K562 (cell line): ENCODE data around the gene LPA. TPM values are rescaled to one million over a fixed set of nuclear protein-coding genes. Genes with fewer than 3 reads are reported as not detected.
"Not testable (repeated sequence)": the region's sequence is repeated elsewhere in the genome, so short reads cannot be mapped to it uniquely, and the experiment has no call there.

Experiments used
- ATAC-seq: fragments of 200-7000 bp; cut with Tn5 transposase; 3 replicates; pipeline ENCODE4 v1.9.1; 2020; ENCODE audit warnings: moderate library complexity
- BruUV-seq: library from RNA; stranded (reverse); fragments of 400-500 nt; replicated peaks from 2 replicates; lab custom pipeline; 2021; lab: Mats Ljungman, UMichigan
- CTCF ChIA-PET: fragments of 300-600 bp; formaldehyde crosslinking; extraction: SDS; loops from one replicate; lab custom pipeline; 2021; ENCODE audit warnings: low intra/inter-chr PET ratio; lab: Yijun Ruan, JAX
- POLR2A ChIA-PET: fragments of 300-600, 350-650 bp; sonication (Branson Sonifier 250); formaldehyde crosslinking; extraction: SDS; loops from one replicate; lab custom pipeline; 2021; ENCODE audit warnings: antibody characterized with exemption, inconsistent platforms; lab: Yijun Ruan, JAX
- DNase-seq, 4 experiments: peaks; one replicate each; pipeline versions ENCODE4 v3.0.0 to v3.0.0-alpha.2; 2011 to 2018; ENCODE audit warnings: low spot score in 3 of 4, mixed read lengths in 3 of 4; ENCODE audit errors: extremely low read depth in 1 of 4
- FAIRE-seq: peaks from 2 replicates; lab custom pipeline; 2011; peaks lifted over from hg19 to GRCh38; lab: Jason Lieb, UNC
- H2AFZ ChIP-seq: 2 replicates; pipeline ENCODE4 v1.6.0; 2011; ENCODE audit warnings: low read depth, low read length, control low read depth, inconsistent platforms
- H3K27ac ChIP-seq: fragments of 200-600 bp; 3 replicates; pipeline ENCODE4 v1.8.0; 2011; ENCODE audit warnings: low read depth, mild to moderate bottlenecking, control low read depth, inconsistent platforms, low read length, moderate library complexity, mixed read lengths; ENCODE audit errors: extremely low read depth
- H3K27me3 ChIP-seq, 2 experiments: fragments of 300-600 bp in 1 of 2; 2 replicates in 1 of 2; 3 replicates in 1 of 2; pipeline versions ENCODE4 v1.6.0 to v1.8.0; 2011; ENCODE audit warnings: inconsistent platforms in 2 of 2, low read length in 2 of 2, mild to moderate bottlenecking in 1 of 2, mixed read lengths in 1 of 2, moderate library complexity in 1 of 2; ENCODE audit not compliant: control insufficient read depth in 2 of 2, insufficient read depth in 2 of 2
- H3K36me3 ChIP-seq: fragments of 300-600 bp; 3 replicates; pipeline ENCODE4 v1.8.0; 2011; ENCODE audit warnings: mild to moderate bottlenecking, low read length, inconsistent platforms; ENCODE audit not compliant: control insufficient read depth, insufficient read depth
- H3K4me1 ChIP-seq, 2 experiments: fragments of 200-600 bp in 1 of 2; replicated peaks in 1 of 2; 2 replicates in 1 of 2; 3 replicates in 1 of 2; pipeline versions ENCODE4 v1.5.1 to v1.8.0; 2011; ENCODE audit warnings: inconsistent platforms in 2 of 2, low read length in 2 of 2, mild to moderate bottlenecking in 1 of 2, mixed read lengths in 1 of 2, moderate library complexity in 1 of 2; ENCODE audit not compliant: control insufficient read depth in 2 of 2, insufficient read depth in 2 of 2
- H3K4me2 ChIP-seq: 2 replicates; pipeline ENCODE4 v1.6.1; 2011; ENCODE audit warnings: low read length, control low read depth, inconsistent platforms, mixed read lengths; ENCODE audit not compliant: insufficient read depth
- H3K4me3 ChIP-seq: fragments of 200-600 bp; sonication (generic), shearing (Covaris generic); 2 replicates; pipeline ENCODE4 v1.5.1; 2016; ENCODE audit warnings: control low read depth, inconsistent platforms
- H3K79me2 ChIP-seq: fragments of 200-600 bp; 3 replicates; pipeline ENCODE4 v1.8.0; 2011; ENCODE audit warnings: low read length, inconsistent platforms; ENCODE audit not compliant: control insufficient read depth, insufficient read depth
- H3K9ac ChIP-seq, 2 experiments: 2 replicates each; pipeline versions ENCODE4 v1.6.0 to v1.6.1; 2011; ENCODE audit warnings: low read depth in 2 of 2, low read length in 2 of 2, control low read depth in 1 of 2, inconsistent platforms in 1 of 2, mild to moderate bottlenecking in 1 of 2, mixed read lengths in 1 of 2; ENCODE audit not compliant: insufficient read depth in 1 of 2
- H3K9me1 ChIP-seq: one replicate; pipeline ENCODE4 v1.6.0; 2011; ENCODE audit warnings: inconsistent platforms, mild to moderate bottlenecking, low read length, moderate library complexity; ENCODE audit not compliant: control insufficient read depth, insufficient read depth
- H3K9me3 ChIP-seq: replicated peaks from 2 replicates; pipeline ENCODE4 v1.5.1; 2011; ENCODE audit warnings: low read depth, low read length, inconsistent platforms; ENCODE audit not compliant: control insufficient read depth, insufficient read depth
- H4K20me1 ChIP-seq: replicated peaks from 2 replicates; pipeline ENCODE4 v1.6.1; 2011; ENCODE audit warnings: low read length, inconsistent platforms, mixed read lengths; ENCODE audit not compliant: control insufficient read depth, insufficient read depth
- WGBS: fragments of 100-300 bp; shearing (Covaris generic); methylation state at CpG from one replicate; pipeline ENCODE4 v1.1.6; 2016; ENCODE audit warnings: low coverage, mixed read lengths; ENCODE audit not compliant: insufficient coverage; ENCODE audit errors: missing lambda C conversion rate; 5-methylcytosine and 5-hydroxymethylcytosine counted together
- in situ Hi-C: fragments of 300-500 bp; cut with MboI; formaldehyde crosslinking; loops from 4 replicates; pipeline ENCODE4 v1.15.0; 2018; ENCODE audit warnings: inconsistent platforms, mixed read lengths
- intact Hi-C: fragments of 100-400 bp; cut with micrococcal nuclease; formaldehyde crosslinking; loops from 2 replicates; pipeline ENCODE4 v1.14.2; 2022
- polyA plus RNA-seq, 8 experiments: library from polyadenylated mRNA; depleted of rRNA in 4 of 8; stranded (reverse) in 5 of 8; unstranded in 3 of 8; fragments of >200 nt; fragmentation: Nextera tagmentation in 2 of 8; fragmentation: Illumina TruSeq in 1 of 8; extraction: Ambion mirVana in 2 of 8; extraction: Trizol in 1 of 8; gene quantifications; 2 replicates each; pipeline versions ENCODE4 v1.2.1 to v1.2.3, GENCODE V29; 2011 to 2014; ENCODE audit warnings: inconsistent platforms in 1 of 8, missing spikeins in 1 of 8
- total RNA-seq, 7 experiments: library from RNA; depleted of rRNA in 6 of 7; stranded (reverse); fragments of >200 nt in 6 of 7; fragmentation: Illumina TruSeq in 2 of 7; extraction: Trizol in 2 of 7; gene quantifications; 2 replicates each; pipeline versions ENCODE4 v1.2.1 to v1.2.3, GENCODE V29; 2011 to 2021; ENCODE audit warnings: low replicate concordance in 1 of 7

The LPA gene
- total and polyA plus RNA-seq, 9 of the 15 experiments (the other 6 are each of a cell fraction or from before 2014, with no cell fraction given), result 0.01 to 0.18 (median 0.07) TPM; not detected in 6

DNA sequence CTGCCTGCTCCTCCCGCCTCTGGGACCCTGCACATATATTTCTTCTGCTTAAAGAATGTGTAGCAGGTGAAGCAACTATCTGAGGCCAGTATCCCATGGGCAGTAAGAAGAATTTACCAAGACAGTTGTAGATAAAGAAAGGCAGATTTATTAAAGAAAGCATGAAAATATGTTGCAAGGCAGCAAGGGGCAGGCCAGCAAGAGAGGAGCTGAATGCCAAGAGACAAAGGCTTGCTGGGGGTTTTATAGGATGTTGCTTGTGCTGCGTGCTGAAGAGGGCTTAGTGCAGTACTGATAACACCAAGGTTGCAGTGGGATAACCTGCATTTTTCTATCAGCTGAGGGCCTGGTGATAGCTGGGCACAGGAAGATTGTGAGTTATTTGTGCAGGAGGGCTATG is 31.5 kb upstream of the LPA start:
- H2AFZ ChIP-seq, H3K27me3 ChIP-seq, ATAC-seq, H3K4me3 ChIP-seq, H3K79me2 ChIP-seq, intact Hi-C loops, H4K20me1 ChIP-seq, CTCF ChIA-PET, BruUV-seq, DNase-seq, H3K9me1 ChIP-seq, H3K9me3 ChIP-seq, H3K36me3 ChIP-seq, H3K9ac ChIP-seq, H3K4me2 ChIP-seq, FAIRE-seq, H3K4me1 ChIP-seq, H3K27ac ChIP-seq, in situ Hi-C loops: not testable (repeated sequence)
- POLR2A ChIA-PET, result interaction anchor here (0.7 kb wide), 1 partner anchor 1343 kb away, joined by 3 read pairs; no protein-coding TSS in a partner anchor
- 3% methylated on average over 2 of the region's 2 CpGs for WGBS

GRCh38 chr6:160695025-160695424 is 30.9 kb upstream of the LPA start:
- H2AFZ ChIP-seq, H3K27ac ChIP-seq, H3K9ac ChIP-seq, H4K20me1 ChIP-seq, H3K9me3 ChIP-seq, H3K79me2 ChIP-seq, DNase-seq, in situ Hi-C loops, H3K9me1 ChIP-seq, H3K4me3 ChIP-seq, H3K27me3 ChIP-seq, H3K4me1 ChIP-seq, H3K4me2 ChIP-seq, CTCF ChIA-PET, ATAC-seq, FAIRE-seq, intact Hi-C loops, H3K36me3 ChIP-seq, BruUV-seq: not testable (repeated sequence)
- POLR2A ChIA-PET, result interaction anchor here (0.7 kb wide), 1 partner anchor 1344 kb away, joined by 3 read pairs; no protein-coding TSS in a partner anchor
